IMR-90 (cell line): ENCODE results near the gene PCGF5. TPM values are rescaled to one million over a fixed set of nuclear protein-coding genes. Genes with fewer than 3 reads are reported as not detected.

ENCODE experiments used
- ATAC-seq: fragments of 200-7000 bp; cut with Tn5 transposase; 2 replicates; pipeline ENCODE4 v1.9.1; 2020; ENCODE audit warnings: low read depth, mild to moderate bottlenecking, moderate library complexity
- BruUV-seq: library from RNA; stranded (reverse); fragments of 400-500 nt; replicated peaks from 2 replicates; lab custom pipeline; 2021; lab: Mats Ljungman, UMichigan
- CTCF ChIA-PET: fragments of 300-600 bp; formaldehyde crosslinking; extraction: SDS; loops from one replicate; lab custom pipeline; 2021; ENCODE audit warnings: antibody characterized with exemption; lab: Yijun Ruan, JAX
- POLR2A ChIA-PET: fragments of 300-600 bp; sonication (Branson Sonifier 250); formaldehyde crosslinking; loops from one replicate; lab custom pipeline; 2022; ENCODE audit warnings: antibody characterized with exemption; ENCODE audit not compliant: unreplicated experiment; lab: Charles Lee
- DNase-seq: peaks from one replicate; pipeline ENCODE4 v3.0.0; 2013
- H2AFZ ChIP-seq: replicated peaks from 2 replicates; pipeline ENCODE3; 2013; ENCODE audit warnings: low read length, mild to moderate bottlenecking; ENCODE audit not compliant: poor library complexity
- H2AK5ac ChIP-seq: 2 replicates; pipeline ENCODE4 v1.6.1; 2013; ENCODE audit warnings: low read depth, low read length, inconsistent platforms
- H2AK9ac ChIP-seq: replicated peaks from 2 replicates; pipeline ENCODE3; 2013; ENCODE audit warnings: mild to moderate bottlenecking, low read depth, low read length, moderate library complexity; ENCODE audit not compliant: poor library complexity
- H2BK120ac ChIP-seq: 2 replicates; pipeline ENCODE4 v1.6.1; 2013; ENCODE audit warnings: low read depth, low read length, inconsistent platforms
- H2BK15ac ChIP-seq: 3 replicates; pipeline ENCODE4 v1.6.1; 2013; ENCODE audit warnings: low read depth, low read length, inconsistent platforms
- H2BK20ac ChIP-seq: 2 replicates; pipeline ENCODE4 v1.6.1; 2013; ENCODE audit warnings: low read depth, mild to moderate bottlenecking, inconsistent platforms, low read length, moderate library complexity
- H2BK5ac ChIP-seq: 2 replicates; pipeline ENCODE4 v1.6.1; 2013; ENCODE audit warnings: mild to moderate bottlenecking, low read depth, low read length, inconsistent platforms; ENCODE audit not compliant: poor library complexity, severe bottlenecking
- H3K14ac ChIP-seq: replicated peaks from 2 replicates; pipeline ENCODE4 v1.6.1; 2013; ENCODE audit warnings: low read depth, low read length, inconsistent platforms
- H3K18ac ChIP-seq: 2 replicates; pipeline ENCODE4 v1.6.1; 2013; ENCODE audit warnings: low read depth, low read length, control low read depth
- H3K23ac ChIP-seq: 2 replicates; pipeline ENCODE4 v1.6.1; 2013; ENCODE audit warnings: low read depth, low read length, inconsistent platforms
- H3K27ac ChIP-seq: 2 replicates; pipeline ENCODE4 v1.5.1; 2013; ENCODE audit warnings: mild to moderate bottlenecking, control low read depth, low read length; ENCODE audit not compliant: insufficient read depth
- H3K27me3 ChIP-seq: 2 replicates; pipeline ENCODE4 v1.6.1; 2013; ENCODE audit warnings: low read length; ENCODE audit not compliant: control insufficient read depth, insufficient read depth
- H3K36me3 ChIP-seq: 2 replicates; pipeline ENCODE4 v1.6.1; 2013; ENCODE audit warnings: low read length, mixed read lengths; ENCODE audit not compliant: control insufficient read depth, insufficient read depth
- H3K4ac ChIP-seq: 2 replicates; pipeline ENCODE4 v1.6.1; 2013; ENCODE audit warnings: low read depth, low read length, inconsistent platforms
- H3K4me1 ChIP-seq: 2 replicates; pipeline ENCODE4 v1.6.1; 2013; ENCODE audit warnings: low read length, mixed read lengths; ENCODE audit not compliant: control insufficient read depth, insufficient read depth
- H3K4me2 ChIP-seq: 2 replicates; pipeline ENCODE4 v1.6.1; 2013; ENCODE audit warnings: low read depth, mild to moderate bottlenecking, control low read depth, low read length, moderate library complexity
- H3K4me3 ChIP-seq: 2 replicates; pipeline ENCODE4 v1.5.1; 2013; ENCODE audit warnings: low read depth, mild to moderate bottlenecking, control low read depth, low read length, moderate library complexity; ENCODE audit not compliant: insufficient read depth
- H3K56ac ChIP-seq: 2 replicates; pipeline ENCODE4 v1.6.1; 2013; ENCODE audit warnings: low read length, inconsistent platforms; ENCODE audit not compliant: insufficient read depth; ENCODE audit errors: extremely low read depth
- H3K79me1 ChIP-seq, 2 experiments: 2 replicates each; pipeline ENCODE4 v1.6.1; 2013; ENCODE audit warnings: low read length in 2 of 2, inconsistent platforms in 1 of 2, low read depth in 1 of 2
- H3K9ac ChIP-seq: 2 replicates; pipeline ENCODE4 v1.6.1; 2013; ENCODE audit warnings: low read depth, low read length, control low read depth
- H3K9me1 ChIP-seq: 2 replicates; pipeline ENCODE4 v1.6.1; 2013; ENCODE audit warnings: low read length, inconsistent platforms; ENCODE audit not compliant: insufficient read depth
- H3K9me3 ChIP-seq: 2 replicates; pipeline ENCODE4 v1.6.1; 2013; ENCODE audit warnings: low read length; ENCODE audit not compliant: control insufficient read depth, insufficient read depth
- H4K20me1 ChIP-seq: 2 replicates; pipeline ENCODE4 v1.6.1; 2013; ENCODE audit warnings: low read length, inconsistent platforms; ENCODE audit not compliant: insufficient read depth
- H4K5ac ChIP-seq: 2 replicates; pipeline ENCODE4 v1.6.1; 2013; ENCODE audit warnings: mild to moderate bottlenecking, low read depth, low read length, control low read depth
- H4K8ac ChIP-seq, 2 experiments: 2 replicates each; pipeline ENCODE4 v1.6.1; 2013; ENCODE audit warnings: low read depth in 2 of 2, low read length in 2 of 2, control low read depth in 1 of 2, inconsistent platforms in 1 of 2
- H4K91ac ChIP-seq: 2 replicates; pipeline ENCODE4 v1.6.1; 2013; ENCODE audit warnings: low read depth, low read length, inconsistent platforms; ENCODE audit not compliant: insufficient read depth
- BHLHE40 ChIP-seq: fragments of 150-350 bp; IDR thresholded peaks from 2 replicates; pipeline ENCODE4 v1.6.1; 2016; ENCODE audit warnings: mild to moderate bottlenecking, low read depth, low read length
- CEBPB ChIP-seq: IDR thresholded peaks from 2 replicates; pipeline ENCODE4 v1.6.1; 2012; ENCODE audit warnings: low read depth, low read length, improper control_type of control experiment
- CHD1 ChIP-seq: IDR thresholded peaks from 2 replicates; pipeline ENCODE4 v1.6.1; 2012; ENCODE audit warnings: low read depth, low read length, improper control_type of control experiment
- FOS ChIP-seq: fragments of 150-350 bp; IDR thresholded peaks from 2 replicates; pipeline ENCODE4 v1.6.1; 2016; ENCODE audit warnings: low read depth, low read length
- MAFK ChIP-seq: IDR thresholded peaks from 2 replicates; pipeline ENCODE4 v1.6.1; 2012; ENCODE audit warnings: low read depth, low read length, improper control_type of control experiment
- MAZ ChIP-seq: IDR thresholded peaks from 2 replicates; pipeline ENCODE4 v1.6.1; 2012; ENCODE audit warnings: low read depth, mild to moderate bottlenecking, low read length, improper control_type of control experiment, moderate library complexity, borderline replicate concordance
- MXI1 ChIP-seq: IDR thresholded peaks from 2 replicates; pipeline ENCODE4 v1.6.1; 2012; ENCODE audit warnings: low read depth, mild to moderate bottlenecking, low read length, moderate library complexity, borderline replicate concordance
- NFE2L2 ChIP-seq: fragments of 150-350 bp; IDR thresholded peaks from 2 replicates; pipeline ENCODE4 v1.6.1; 2016; ENCODE audit warnings: low read depth, mild to moderate bottlenecking, low read length
- POLR2A ChIP-seq: IDR thresholded peaks from 2 replicates; pipeline ENCODE4 v1.6.1; 2012; ENCODE audit warnings: mild to moderate bottlenecking, low read depth, low read length
- RAD21 ChIP-seq: IDR thresholded peaks from 2 replicates; pipeline ENCODE4 v1.6.1; 2012; ENCODE audit warnings: low read length, improper control_type of control experiment
- RCOR1 ChIP-seq: IDR thresholded peaks from 2 replicates; pipeline ENCODE4 v1.6.1; 2012; ENCODE audit warnings: mild to moderate bottlenecking, low read length, improper control_type of control experiment; ENCODE audit not compliant: insufficient replicate concordance
- RFX5 ChIP-seq: IDR thresholded peaks from 2 replicates; pipeline ENCODE4 v1.8.0; 2012; ENCODE audit warnings: low read depth, mild to moderate bottlenecking, low read length, moderate library complexity
- SMC3 ChIP-seq: fragments of 150-350 bp; IDR thresholded peaks from 2 replicates; pipeline ENCODE4 v1.6.1; 2016; ENCODE audit warnings: low read depth, mild to moderate bottlenecking, antibody characterized with exemption, low read length, moderate library complexity
- WGBS, 2 experiments: methylation state at CpG; one replicate each; pipeline versions ENCODE4 v1.1.5 to v1.1.7; 2013; ENCODE audit warnings: missing lambda C conversion rate in 2 of 2; ENCODE audit not compliant: insufficient read length in 1 of 2; ENCODE audit errors: extremely low coverage in 2 of 2; 5-methylcytosine and 5-hydroxymethylcytosine counted together
- dilution Hi-C: fragments of 300-500 bp; cut with HindIII; formaldehyde crosslinking; loops from one replicate; pipeline ENCODE4 v1.14.3; 2018; ENCODE audit warnings: low sequenced_read_pairs; ENCODE audit not compliant: unreplicated experiment
- in situ Hi-C: fragments of 300-500 bp; cut with MboI; formaldehyde crosslinking; loops from 3 replicates; pipeline ENCODE4 v1.14.3; 2019; ENCODE audit warnings: low sequenced_read_pairs, inconsistent platforms, mixed read lengths
- intact Hi-C: fragments of 100-400 bp; cut with micrococcal nuclease; formaldehyde crosslinking; loops from 2 replicates; pipeline ENCODE4 v1.10.0; 2022
- polyA plus RNA-seq, 3 experiments: library from polyadenylated mRNA; depleted of rRNA; stranded (reverse); fragments of >200 nt; gene quantifications; 2 replicates each; pipeline ENCODE4 v1.2.3, GENCODE V29; 2012; ENCODE audit warnings: low replicate concordance in 1 of 3
- total RNA-seq: library from RNA; depleted of rRNA; stranded (reverse); fragments of >200 nt; gene quantifications from 2 replicates; pipeline ENCODE4 v1.2.3, GENCODE V29; 2012
- TF ChIP-seq, protein P1 (sequence below): fragments of 150-350 bp; IDR thresholded peaks from 2 replicates; pipeline ENCODE4 v1.6.1; 2016; ENCODE audit warnings: low read depth, mild to moderate bottlenecking, low read length, moderate library complexity, borderline replicate concordance
- TF ChIP-seq, protein P2 (sequence below): conservative IDR thresholded peaks from 2 replicates; pipeline ENCODE4 v1.5.1; 2012; ENCODE audit warnings: mild to moderate bottlenecking, low read depth, low read length, improper control_type of control experiment
- TF ChIP-seq, protein P3 (sequence below): fragments of 150-350 bp; IDR thresholded peaks from 2 replicates; pipeline ENCODE4 v1.6.1; 2017; ENCODE audit warnings: mild to moderate bottlenecking, antibody characterized with exemption, low read length, low read depth

The PCGF5 gene
- total and polyA plus RNA-seq, 2 of the 4 experiments (the other 2 are of a cell fraction), result 9.0 to 18.1 TPM

DNA sequence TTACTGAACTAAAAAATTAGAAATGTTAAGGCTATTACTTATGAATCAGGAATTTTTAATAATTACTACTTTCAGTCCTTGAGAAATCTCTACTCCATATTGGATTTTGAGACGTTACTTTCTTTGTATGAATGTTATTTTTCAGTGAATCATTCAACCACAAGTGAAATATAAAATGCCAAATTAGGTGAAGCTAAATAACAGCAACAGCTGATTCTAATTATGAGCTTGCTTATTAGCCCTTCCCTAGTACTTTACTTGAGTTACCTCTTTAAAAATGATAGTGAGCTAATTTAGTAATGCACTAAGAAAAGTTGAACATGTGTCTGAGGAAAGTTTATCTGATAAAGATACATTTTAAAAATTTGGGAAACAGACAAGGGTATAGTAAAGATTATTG lies 51.4 kb downstream of the PCGF5 start:
- TF ChIP-seq RFX5 (no peak), FOS (no peak), SMC3 (no peak), CEBPB (no peak), NFE2L2 (no peak), MAFK (no peak), MXI1 (no peak), CHD1 (no peak), RAD21 (no peak), POLR2A (no peak), RCOR1 (no peak), MAZ (no peak), BHLHE40 (no peak)
- TF ChIP-seq, protein P1, sequence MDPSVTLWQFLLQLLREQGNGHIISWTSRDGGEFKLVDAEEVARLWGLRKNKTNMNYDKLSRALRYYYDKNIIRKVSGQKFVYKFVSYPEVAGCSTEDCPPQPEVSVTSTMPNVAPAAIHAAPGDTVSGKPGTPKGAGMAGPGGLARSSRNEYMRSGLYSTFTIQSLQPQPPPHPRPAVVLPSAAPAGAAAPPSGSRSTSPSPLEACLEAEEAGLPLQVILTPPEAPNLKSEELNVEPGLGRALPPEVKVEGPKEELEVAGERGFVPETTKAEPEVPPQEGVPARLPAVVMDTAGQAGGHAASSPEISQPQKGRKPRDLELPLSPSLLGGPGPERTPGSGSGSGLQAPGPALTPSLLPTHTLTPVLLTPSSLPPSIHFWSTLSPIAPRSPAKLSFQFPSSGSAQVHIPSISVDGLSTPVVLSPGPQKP, result no peak
- TF ChIP-seq, protein P2, sequence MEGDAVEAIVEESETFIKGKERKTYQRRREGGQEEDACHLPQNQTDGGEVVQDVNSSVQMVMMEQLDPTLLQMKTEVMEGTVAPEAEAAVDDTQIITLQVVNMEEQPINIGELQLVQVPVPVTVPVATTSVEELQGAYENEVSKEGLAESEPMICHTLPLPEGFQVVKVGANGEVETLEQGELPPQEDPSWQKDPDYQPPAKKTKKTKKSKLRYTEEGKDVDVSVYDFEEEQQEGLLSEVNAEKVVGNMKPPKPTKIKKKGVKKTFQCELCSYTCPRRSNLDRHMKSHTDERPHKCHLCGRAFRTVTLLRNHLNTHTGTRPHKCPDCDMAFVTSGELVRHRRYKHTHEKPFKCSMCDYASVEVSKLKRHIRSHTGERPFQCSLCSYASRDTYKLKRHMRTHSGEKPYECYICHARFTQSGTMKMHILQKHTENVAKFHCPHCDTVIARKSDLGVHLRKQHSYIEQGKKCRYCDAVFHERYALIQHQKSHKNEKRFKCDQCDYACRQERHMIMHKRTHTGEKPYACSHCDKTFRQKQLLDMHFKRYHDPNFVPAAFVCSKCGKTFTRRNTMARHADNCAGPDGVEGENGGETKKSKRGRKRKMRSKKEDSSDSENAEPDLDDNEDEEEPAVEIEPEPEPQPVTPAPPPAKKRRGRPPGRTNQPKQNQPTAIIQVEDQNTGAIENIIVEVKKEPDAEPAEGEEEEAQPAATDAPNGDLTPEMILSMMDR, result no peak
- TF ChIP-seq, protein P3, sequence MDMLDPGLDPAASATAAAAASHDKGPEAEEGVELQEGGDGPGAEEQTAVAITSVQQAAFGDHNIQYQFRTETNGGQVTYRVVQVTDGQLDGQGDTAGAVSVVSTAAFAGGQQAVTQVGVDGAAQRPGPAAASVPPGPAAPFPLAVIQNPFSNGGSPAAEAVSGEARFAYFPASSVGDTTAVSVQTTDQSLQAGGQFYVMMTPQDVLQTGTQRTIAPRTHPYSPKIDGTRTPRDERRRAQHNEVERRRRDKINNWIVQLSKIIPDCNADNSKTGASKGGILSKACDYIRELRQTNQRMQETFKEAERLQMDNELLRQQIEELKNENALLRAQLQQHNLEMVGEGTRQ, result no peak
- H2AK5ac ChIP-seq, result no peak overlapping the region
- POLR2A ChIA-PET, result no interaction called here

More for the DNA sequence above, 51.4 kb downstream of the PCGF5 start:
- no peak overlapping the region for H3K9ac ChIP-seq
- H3K4me3 ChIP-seq, result no peak overlapping the region
- no peak overlapping the region for H2BK15ac ChIP-seq
- dilution Hi-C loops, result loop anchor here (25.0 kb wide), 1 partner anchor 385 kb away; no protein-coding TSS in a partner anchor
- peaks cover 2% of the 10 kb centered on the region; the same call in 1 of the 2 replicates for H3K36me3 ChIP-seq
- no peak overlapping the region for H2BK5ac ChIP-seq
- CTCF ChIA-PET, result no interaction called here
- H2BK120ac ChIP-seq, result no peak overlapping the region
- no peak overlapping the region for H2AFZ ChIP-seq
- H2BK20ac ChIP-seq, result no peak overlapping the region
- H3K9me1 ChIP-seq, result peaks cover 2% of the 10 kb centered on the region; the same call in 1 of the 2 replicates
- H3K27me3 ChIP-seq, result no peaks in the 10 kb centered on the region
- 0 out of 4 replicates have a peak, but pooled peaks cover 0 to 3% of the 10 kb centered on the region in 2 experiments for H3K79me1 ChIP-seq
- peaks cover 7% of the 10 kb centered on the region; the same call in 1 of the 2 replicates for H3K4me1 ChIP-seq
- no TSS peak for BruUV-seq
- no peak overlapping the region for H3K27ac ChIP-seq
- DNase-seq (peak; percentile 44), ATAC-seq (peak; percentile 21; the same call in 1 of the 2 replicates)
- no peak overlapping the region for H3K4ac ChIP-seq
- H3K9me3 ChIP-seq, result no peaks in the 10 kb centered on the region
- H4K20me1 ChIP-seq, result no peaks in the 10 kb centered on the region; the same call in 1 of the 2 replicates
- H3K14ac ChIP-seq, result no peak overlapping the region
- H3K56ac ChIP-seq, result no peak overlapping the region
- H4K5ac ChIP-seq, result no peak overlapping the region
- H4K91ac ChIP-seq, result no peak overlapping the region
- no peak overlapping the region for H3K4me2 ChIP-seq
- no peak overlapping the region for H3K18ac ChIP-seq
- H4K8ac ChIP-seq, result no peak overlapping the region
- no CpG with 5 or more reads among the region's 1 CpG for WGBS, 2 experiments
- intact Hi-C loops, result no loop called here
- no peak overlapping the region for H2AK9ac ChIP-seq
- in situ Hi-C loops, result no loop called here
- H3K23ac ChIP-seq, result no peak overlapping the region
